Gastroesophageal sphincter (tissue), 4 donors: Measurements from ENCODE around the gene CTSG. TPM values are rescaled to one million over a fixed set of nuclear protein-coding genes. Genes with fewer than 3 reads are reported as not detected.

ENCODE experiments used
- ATAC-seq: fragments of 150-250 bp; one replicate; pipeline ENCODE4 v1.9.1; 2016; ENCODE audit warnings: mild to moderate bottlenecking, moderate library complexity
- H3K27ac ChIP-seq, 4 donors: fragments of 200-600 bp; sonication (generic) in 3 of 4; 1 replicate in 3 of 4; 2 replicates in 1 of 4; pipeline ENCODE4 v1.5.1; 2016 to 2019
- H3K27me3 ChIP-seq: fragments of 200-600 bp; sonication (generic); one replicate; pipeline ENCODE4 v1.5.1; 2019
- H3K36me3 ChIP-seq, 2 donors: fragments of 200-600 bp; sonication (generic); one replicate each; pipeline ENCODE4 v1.5.1; 2019; ENCODE audit warnings: control low read depth in 1 of 2
- H3K4me1 ChIP-seq, 3 donors: fragments of 200-600 bp; sonication (generic); 1 replicate in 2 of 3; 2 replicates in 1 of 3; pipeline ENCODE4 v1.5.1; 2016 to 2019; ENCODE audit warnings: control low read depth in 2 of 3
- H3K4me3 ChIP-seq, 2 donors: fragments of 200-600 bp; sonication (generic); one replicate each; pipeline ENCODE4 v1.5.1; 2019; ENCODE audit warnings: mild to moderate bottlenecking in 1 of 2, moderate library complexity in 1 of 2
- H3K9me3 ChIP-seq, 3 donors: fragments of 200-600 bp; sonication (generic); one replicate each; pipeline ENCODE4 v1.5.1; 2017 to 2019; ENCODE audit warnings: control low read depth in 2 of 3
- CTCF ChIP-seq, 4 experiments: fragments of 200-600 bp in 2 of 4; fragments of 450-650 bp in 2 of 4; sonication (generic) in 1 of 4; IDR thresholded peaks; one replicate each; pipeline ENCODE4 v1.5.1; 2017 to 2019; ENCODE audit warnings: antibody characterized with exemption in 4 of 4, mild to moderate bottlenecking in 2 of 4, moderate library complexity in 2 of 4
- EP300 ChIP-seq: sonication (generic); formaldehyde crosslinking; IDR thresholded peaks from one replicate; pipeline ENCODE4 v1.6.1; 2017; ENCODE audit warnings: antibody characterized with exemption, mild to moderate bottlenecking
- POLR2A ChIP-seq, 2 donors: fragments of 450-650 bp; IDR thresholded peaks; one replicate each; pipeline ENCODE4 v1.6.1; 2017; ENCODE audit warnings: antibody characterized with exemption in 2 of 2, mild to moderate bottlenecking in 2 of 2, moderate library complexity in 1 of 2
- POLR2AphosphoS5 ChIP-seq: sonication (generic); formaldehyde crosslinking; IDR thresholded peaks from one replicate; pipeline ENCODE4 v1.6.1; 2017; ENCODE audit warnings: antibody characterized with exemption
- WGBS, 2 donors: methylation state at CpG; one replicate each; pipeline ENCODE4 v1.1.5; 2018; ENCODE audit warnings: low coverage in 1 of 2; 5-methylcytosine and 5-hydroxymethylcytosine counted together
- total RNA-seq, 4 donors: library from RNA; depleted of rRNA; stranded (reverse); fragments of >200 nt; gene quantifications; one replicate each; pipeline ENCODE4 v1.1.0, GENCODE V29; 2016

CTSG gene
- 10 to 100 TPM in 1 of 4 donors, 1 to 10 TPM in 2, not detected in 1; 2.1 to 17.2 (median 5.4) TPM for total RNA-seq

GRCh38 chr14:24576182-24576581 is at the start of gene CTSG:
Gene CTSG (minus strand): TSS chr14:24576250. CDS start chr14:24576223, 27 bp downstream.
- TF ChIP-seq POLR2A (IDR thresholded peaks at IDR 0.05) (no peak), CTCF (IDR thresholded peaks at IDR 0.05) (no peak), EP300 (no peak), POLR2AphosphoS5 (no peak)
- ATAC-seq = no peak

GRCh38 chr14:24613747-24614146 is 37.7 kb upstream of the CTSG start:
- WGBS, 2 donors = 33 to 83% methylated on average over 1 to 2 of the region's 2 CpGs
- H3K4me1 ChIP-seq = no peaks in the 10 kb centered on the region

More at GRCh38 chr14:24576182-24576581, at the start of gene CTSG:
- Histone ChIP-seq H3K4me1 (no peaks in the 10 kb centered on the region), H3K9me3 (no peaks in the 10 kb centered on the region), H3K4me3 (no peak within 1 kb of the TSS), H3K27ac (no peak within 1 kb of the TSS), H3K36me3 (no peaks in the 10 kb centered on the region), H3K27me3 (peaks cover 6% of the 10 kb centered on the region)
- WGBS, 2 donors = 67% methylated on average over 1 of the region's 3 CpGs; no CpG with 5 or more reads in 1 of the 2 donors

GRCh38 chr14:24613241-24613640 is 37.2 kb upstream of the CTSG start:
- no peak overlapping the region for H3K4me3 ChIP-seq
- TF ChIP-seq CTCF (IDR thresholded peaks at IDR 0.05) (no peak), POLR2AphosphoS5 (no peak), POLR2A (IDR thresholded peaks at IDR 0.05) (no peak), EP300 (no peak)
- no peaks in the 10 kb centered on the region for H3K4me1 ChIP-seq
- no peaks in the 10 kb centered on the region for H3K36me3 ChIP-seq
- peaks cover 6% of the 10 kb centered on the region for H3K27me3 ChIP-seq
- WGBS, 2 donors = 14 to 63% methylated on average over 1 of the region's 1 CpG
- no peak overlapping the region for H3K27ac ChIP-seq
- no peak for ATAC-seq
- H3K9me3 ChIP-seq = peaks cover 0 to 9% (median 0%) of the 10 kb centered on the region in 3 donors

More at GRCh38 chr14:24613747-24614146, 37.7 kb upstream of the CTSG start:
- Histone ChIP-seq H3K27ac (no peak overlapping the region), H3K36me3 (no peaks in the 10 kb centered on the region), H3K4me3 (no peak overlapping the region), H3K9me3 (peaks cover 0 to 14% (median 0%) of the 10 kb centered on the region in 3 donors), H3K27me3 (peaks cover 6% of the 10 kb centered on the region)
- ATAC-seq = no peak
- TF ChIP-seq CTCF (IDR thresholded peaks at IDR 0.05) = no peak
- no peak for TF ChIP-seq POLR2A (IDR thresholded peaks at IDR 0.05)
- TF ChIP-seq POLR2AphosphoS5 = no peak
- no peak for TF ChIP-seq EP300

- Histone ChIP-seq H3K27ac (no peak overlapping the region), H3K4me3 (no peak overlapping the region), H3K4me1 (no peaks in the 10 kb centered on the region), H3K9me3 (peaks cover 0 to 6% (median 0%) of the 10 kb centered on the region in 3 donors), H3K36me3 (no peaks in the 10 kb centered on the region), H3K27me3 (peaks cover 6% of the 10 kb centered on the region)
- TF ChIP-seq EP300 (no peak), CTCF (IDR thresholded peaks at IDR 0.05) (no peak), POLR2AphosphoS5 (no peak), POLR2A (IDR thresholded peaks at IDR 0.05) (no peak)
- no peak for ATAC-seq
These were observed 36.1 kb upstream of the CTSG start for GRCh38 chr14:24612196-24612595.

GRCh38 chr14:24609655-24610344 is 33.8 kb upstream of the CTSG start, which contains the start of gene GZMH:
Gene GZMH (minus strand): TSS chr14:24609685. CDS start chr14:24609613, 72 bp downstream.
- Histone ChIP-seq H3K4me1 (no peaks in the 10 kb centered on the region), H3K27me3 (peaks cover 6% of the 10 kb centered on the region), H3K9me3 (peaks cover 0 to 6% (median 0%) of the 10 kb centered on the region in 3 donors), H3K36me3 (no peaks in the 10 kb centered on the region), H3K4me3 (no peak within 1 kb of the TSS), H3K27ac (no peak within 1 kb of the TSS)
- TF ChIP-seq POLR2A (IDR thresholded peaks at IDR 0.05) (no peak), EP300 (no peak), POLR2AphosphoS5 (no peak), CTCF (IDR thresholded peaks at IDR 0.05) (no peak)
- ATAC-seq = no peak
- WGBS, 2 donors = 78 to 80% methylated on average over 2 of the region's 2 CpGs
